Measurements from ENCODE around the gene TAF10. TPM values are rescaled to one million over a fixed set of nuclear protein-coding genes. Genes with fewer than 3 reads are reported as not detected.

Gene TAF10
- total and polyA plus RNA-seq, 8 donors, result 53.5 to 116 (median 86.8) TPM

DNA sequence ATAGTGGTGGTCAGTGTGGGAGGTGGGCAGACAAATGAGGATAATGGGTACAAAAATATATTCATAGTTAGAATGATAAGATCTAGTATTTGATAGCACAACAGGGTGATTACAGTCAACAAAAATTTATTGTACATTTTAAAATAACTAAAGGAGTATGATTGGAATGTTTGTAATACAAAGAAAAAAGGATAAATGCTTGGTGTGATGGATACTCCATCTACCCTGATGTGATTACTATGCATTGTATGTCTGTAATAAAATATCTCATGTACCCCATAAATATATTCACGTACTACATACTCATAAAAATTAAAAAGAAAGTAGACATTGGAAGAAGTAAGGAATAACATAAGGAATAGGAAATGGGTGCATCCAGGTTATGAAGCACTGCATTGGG is 24.0 kb downstream of the TAF10 start:
- FAIRE-seq, result no peak
- no peak for DNase-seq
- WGBS, 2 donors, result 83 to 90% methylated on average over 1 of the region's 1 CpG
- no peak for ATAC-seq
- no peaks in the 10 kb centered on the region for H3K9me3 ChIP-seq
- no peaks in the 10 kb centered on the region for H3K4me1 ChIP-seq
- H3K27ac ChIP-seq, result no peak overlapping the region
- H3K27me3 ChIP-seq, result no peaks in the 10 kb centered on the region
- intact Hi-C loops (cut with DNase I), result loop anchor here in 1 of 3 donors (5.0 kb wide), 1 partner anchor 41 kb away; no protein-coding TSS in a partner anchor
- H3K4me3 ChIP-seq, result no peak overlapping the region
- TF ChIP-seq, protein P1, sequence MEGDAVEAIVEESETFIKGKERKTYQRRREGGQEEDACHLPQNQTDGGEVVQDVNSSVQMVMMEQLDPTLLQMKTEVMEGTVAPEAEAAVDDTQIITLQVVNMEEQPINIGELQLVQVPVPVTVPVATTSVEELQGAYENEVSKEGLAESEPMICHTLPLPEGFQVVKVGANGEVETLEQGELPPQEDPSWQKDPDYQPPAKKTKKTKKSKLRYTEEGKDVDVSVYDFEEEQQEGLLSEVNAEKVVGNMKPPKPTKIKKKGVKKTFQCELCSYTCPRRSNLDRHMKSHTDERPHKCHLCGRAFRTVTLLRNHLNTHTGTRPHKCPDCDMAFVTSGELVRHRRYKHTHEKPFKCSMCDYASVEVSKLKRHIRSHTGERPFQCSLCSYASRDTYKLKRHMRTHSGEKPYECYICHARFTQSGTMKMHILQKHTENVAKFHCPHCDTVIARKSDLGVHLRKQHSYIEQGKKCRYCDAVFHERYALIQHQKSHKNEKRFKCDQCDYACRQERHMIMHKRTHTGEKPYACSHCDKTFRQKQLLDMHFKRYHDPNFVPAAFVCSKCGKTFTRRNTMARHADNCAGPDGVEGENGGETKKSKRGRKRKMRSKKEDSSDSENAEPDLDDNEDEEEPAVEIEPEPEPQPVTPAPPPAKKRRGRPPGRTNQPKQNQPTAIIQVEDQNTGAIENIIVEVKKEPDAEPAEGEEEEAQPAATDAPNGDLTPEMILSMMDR (IDR thresholded peaks at IDR 0.05), result no peak
- H3K36me3 ChIP-seq, result peaks cover 0 to 10% (median 0%) of the 10 kb centered on the region in 3 donors

DNA sequence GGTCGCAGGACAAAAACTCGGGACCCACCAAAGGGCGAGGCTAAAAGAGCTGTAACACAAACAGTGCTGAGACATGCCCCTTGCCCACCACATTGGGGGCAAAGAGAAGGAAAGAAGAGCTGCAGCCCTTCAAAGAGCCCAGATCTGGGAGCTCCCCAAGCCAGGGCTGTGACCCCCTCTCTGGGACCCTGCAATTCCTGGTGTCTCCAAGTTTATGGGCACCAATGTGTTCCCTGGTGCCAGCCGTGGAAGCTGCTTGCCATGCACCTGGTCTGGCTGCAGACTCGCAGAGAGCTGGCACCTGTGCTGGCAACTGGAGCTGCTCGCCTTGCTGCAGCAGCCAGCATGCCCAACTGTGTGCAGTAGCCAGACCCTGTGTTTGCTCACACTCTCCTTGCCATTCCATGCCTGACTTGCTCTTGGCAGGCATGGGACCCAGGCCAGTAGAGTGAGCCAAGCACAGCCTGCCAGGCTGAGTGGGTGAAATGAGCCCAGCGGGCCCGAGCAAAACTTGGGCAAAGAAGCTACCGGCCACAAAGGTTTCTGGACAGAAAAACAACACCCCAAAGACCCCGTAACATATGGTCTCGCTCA is 24.6 kb downstream of the TAF10 start:
- ATAC-seq (peak; percentile 99 to 100 (median 100)), DNase-seq (peak; percentile 70 to 90 (median 80)), FAIRE-seq (no peak)
- TF ChIP-seq, protein P1 (IDR thresholded peaks at IDR 0.05), result no peak
- H3K36me3 ChIP-seq, result peaks cover 0 to 7% (median 0%) of the 10 kb centered on the region in 3 donors
- no peak overlapping the region for H3K4me3 ChIP-seq
- no peaks in the 10 kb centered on the region for H3K4me1 ChIP-seq
- no peaks in the 10 kb centered on the region for H3K27me3 ChIP-seq
- intact Hi-C loops (cut with DNase I), result loop anchor here in 1 of 3 donors (5.0 kb wide), 1 partner anchor 40 kb away; no protein-coding TSS in a partner anchor
- WGBS, 2 donors, result 55 to 63% methylated on average over 11 of the region's 11 CpGs
- no peaks in the 10 kb centered on the region for H3K9me3 ChIP-seq
- no peak overlapping the region for H3K27ac ChIP-seq

DNA sequence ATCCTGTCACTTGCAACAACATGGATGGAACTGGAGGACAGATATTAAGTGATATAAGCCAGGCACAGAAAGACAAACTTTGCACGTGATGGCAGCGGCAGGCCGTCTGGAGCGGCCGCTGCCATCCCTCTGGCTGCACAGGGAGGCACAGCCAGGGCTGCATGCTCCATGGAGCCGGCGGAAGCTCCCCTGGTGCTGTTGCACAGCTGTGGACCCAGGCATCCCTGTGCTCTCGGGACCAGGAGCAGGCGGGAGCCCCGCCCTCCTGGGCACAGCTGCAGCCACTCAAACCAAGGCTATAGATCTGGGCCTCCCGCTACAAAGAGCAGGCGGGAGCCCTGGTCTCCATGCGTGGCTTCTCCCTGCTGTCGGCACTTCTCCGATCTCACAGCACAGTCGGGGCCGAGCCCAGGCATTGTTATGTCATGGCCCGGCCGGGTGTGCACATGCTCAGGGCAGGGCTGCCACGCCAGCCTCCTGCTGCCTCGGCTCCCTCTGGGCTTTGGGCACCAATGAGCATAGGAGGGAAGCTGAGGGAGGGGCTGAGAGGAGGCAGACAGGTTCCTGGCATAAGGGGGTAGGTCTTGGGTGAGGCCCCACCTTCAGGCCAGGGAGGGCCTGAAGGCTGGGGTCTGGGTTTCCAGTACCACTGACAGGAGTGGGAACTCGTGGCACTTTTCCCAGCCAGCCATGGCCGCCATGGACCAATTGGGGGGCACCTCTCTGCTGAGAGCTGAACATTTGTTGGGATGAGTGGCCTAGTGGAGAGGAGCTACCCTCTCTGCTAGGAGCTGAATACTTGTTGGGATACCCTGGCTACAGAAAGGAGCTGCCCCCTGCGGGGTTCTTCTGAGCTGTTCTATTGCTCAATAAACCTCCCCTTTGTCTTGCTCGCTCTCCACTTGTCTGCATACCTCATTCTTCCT is 25.3 kb downstream of the TAF10 start:
- FAIRE-seq, result no peak
- 96% methylated on average over 25 of the region's 25 CpGs for WGBS, 2 donors
- no peak for DNase-seq

DNA sequence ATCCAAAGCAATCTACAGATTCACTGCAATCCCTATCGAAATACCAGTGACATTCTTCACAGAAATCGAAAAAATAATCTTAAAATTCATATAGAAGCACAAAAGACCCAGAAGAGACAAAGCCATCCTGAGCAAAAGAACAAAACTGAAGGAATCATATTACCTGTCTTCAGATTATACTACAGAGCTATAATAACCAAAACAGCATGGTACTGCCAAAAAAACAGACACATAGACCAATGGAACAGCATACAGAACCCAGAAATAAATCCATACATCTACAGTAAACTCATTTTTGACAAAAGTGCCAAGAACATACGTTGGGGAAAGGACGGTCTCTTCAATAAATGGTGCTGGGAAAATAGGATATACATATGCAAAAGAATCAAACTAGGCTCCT is 27.5 kb downstream of the TAF10 start:
- DNase-seq, result no peak
- ATAC-seq, result no peak
- 91 to 93% methylated on average over 4 of the region's 4 CpGs for WGBS, 2 donors
- TF ChIP-seq, protein P1 (IDR thresholded peaks at IDR 0.05), result no peak
- Histone ChIP-seq H3K4me1 (no peaks in the 10 kb centered on the region), H3K9me3 (no peaks in the 10 kb centered on the region), H3K36me3 (no peaks in the 10 kb centered on the region), H3K27me3 (no peaks in the 10 kb centered on the region), H3K27ac (no peak overlapping the region), H3K4me3 (no peak overlapping the region)
- intact Hi-C loops (cut with DNase I), result no loop called here
- no peak for FAIRE-seq

More for the DNA sequence above, 25.3 kb downstream of the TAF10 start:
- TF ChIP-seq, protein P1 (IDR thresholded peaks at IDR 0.05), result no peak
- no peaks in the 10 kb centered on the region for H3K9me3 ChIP-seq
- intact Hi-C loops (cut with DNase I), result loop anchor here in 1 of 3 donors (5.0 kb wide), 1 partner anchor 39 kb away; no protein-coding TSS in a partner anchor
- no peaks in the 10 kb centered on the region for H3K36me3 ChIP-seq
- no peak for ATAC-seq
- no peaks in the 10 kb centered on the region for H3K4me1 ChIP-seq
- no peaks in the 10 kb centered on the region for H3K27me3 ChIP-seq
- H3K27ac ChIP-seq, result no peak overlapping the region
- no peak overlapping the region for H3K4me3 ChIP-seq
